Kidney epithelial cell (primary cell): ENCODE data around the gene WNT7A. TPM values are rescaled to one million over a fixed set of nuclear protein-coding genes. Genes with fewer than 3 reads are reported as not detected.

Source experiments
- DNase-seq: peaks from one replicate; pipeline ENCODE4 v3.0.0-alpha.2; 2010; ENCODE audit warnings: low read depth
- H3K27me3 ChIP-seq: 2 replicates; pipeline ENCODE4 v1.6.0; 2011; ENCODE audit warnings: low read length; ENCODE audit not compliant: control insufficient read depth, insufficient read depth
- H3K36me3 ChIP-seq: 2 replicates; pipeline ENCODE4 v1.5.1; 2011; ENCODE audit warnings: low read length; ENCODE audit not compliant: control insufficient read depth, insufficient read depth
- H3K4me3 ChIP-seq: 2 replicates; pipeline ENCODE4 v1.5.1; 2011; ENCODE audit warnings: low read depth, mild to moderate bottlenecking, control low read depth, low read length
- total RNA-seq: library from RNA; depleted of rRNA; stranded (reverse); fragments of >200 nt; gene quantifications from 2 replicates; pipeline ENCODE4 v1.2.3, GENCODE V29; 2015
- TF ChIP-seq, protein P1 (sequence below): IDR thresholded peaks from 2 replicates; pipeline ENCODE4 v1.5.1; 2011; ENCODE audit warnings: mild to moderate bottlenecking, moderate library complexity, low read length, control low read depth, inconsistent platforms; ENCODE audit not compliant: insufficient read depth, poor library complexity, severe bottlenecking

The WNT7A gene
- total RNA-seq, 1 donor from 2014 or later, result 14.4 TPM

DNA sequence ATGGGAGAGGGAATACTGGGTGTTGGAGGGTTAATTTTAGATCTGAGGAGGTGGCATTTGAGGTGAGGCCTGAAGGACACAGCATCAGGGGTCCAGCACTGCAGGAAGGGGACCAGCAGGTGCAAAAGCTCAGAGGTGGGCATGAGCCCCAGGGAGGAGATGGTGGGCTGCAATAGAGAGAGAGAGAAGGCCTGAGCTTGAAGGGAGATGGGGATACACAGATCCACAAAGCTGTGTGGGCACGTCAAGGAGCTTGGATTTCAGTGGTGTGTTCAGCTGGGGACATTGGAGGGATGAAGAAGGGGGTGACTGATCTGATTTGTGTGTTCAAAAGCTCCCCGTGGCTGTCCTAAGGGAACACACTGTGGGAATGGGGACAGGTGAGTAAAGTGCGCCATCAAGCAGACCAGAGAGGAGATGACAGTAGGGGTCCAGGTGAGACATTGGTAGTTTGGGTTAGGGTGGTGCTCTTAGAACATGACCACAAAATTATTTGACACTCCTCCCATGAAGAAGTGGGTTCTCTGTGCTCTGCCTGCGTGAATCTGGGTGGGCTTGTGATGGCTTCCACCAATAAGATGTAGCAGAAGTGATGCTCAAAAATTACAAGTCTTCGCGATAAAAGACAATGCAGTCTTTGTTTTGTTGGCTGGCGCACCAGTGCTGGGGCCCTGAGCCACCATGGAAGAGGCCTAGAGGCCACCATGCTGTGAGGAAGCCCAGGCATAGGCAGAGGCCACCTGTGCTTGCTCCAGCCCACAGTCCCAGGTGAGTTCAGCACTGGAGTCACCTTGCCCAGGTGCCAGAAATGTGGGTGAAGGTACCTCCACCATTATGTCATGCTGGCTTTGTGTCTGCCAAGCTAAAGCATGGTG lies 1.9 kb upstream of the WNT7A start:
- no peak overlapping the region for H3K4me3 ChIP-seq
- DNase-seq, result no peak
- H3K36me3 ChIP-seq, result no peaks in the 10 kb centered on the region
- H3K27me3 ChIP-seq, result peaks cover 42% of the 10 kb centered on the region
- TF ChIP-seq, protein P1, sequence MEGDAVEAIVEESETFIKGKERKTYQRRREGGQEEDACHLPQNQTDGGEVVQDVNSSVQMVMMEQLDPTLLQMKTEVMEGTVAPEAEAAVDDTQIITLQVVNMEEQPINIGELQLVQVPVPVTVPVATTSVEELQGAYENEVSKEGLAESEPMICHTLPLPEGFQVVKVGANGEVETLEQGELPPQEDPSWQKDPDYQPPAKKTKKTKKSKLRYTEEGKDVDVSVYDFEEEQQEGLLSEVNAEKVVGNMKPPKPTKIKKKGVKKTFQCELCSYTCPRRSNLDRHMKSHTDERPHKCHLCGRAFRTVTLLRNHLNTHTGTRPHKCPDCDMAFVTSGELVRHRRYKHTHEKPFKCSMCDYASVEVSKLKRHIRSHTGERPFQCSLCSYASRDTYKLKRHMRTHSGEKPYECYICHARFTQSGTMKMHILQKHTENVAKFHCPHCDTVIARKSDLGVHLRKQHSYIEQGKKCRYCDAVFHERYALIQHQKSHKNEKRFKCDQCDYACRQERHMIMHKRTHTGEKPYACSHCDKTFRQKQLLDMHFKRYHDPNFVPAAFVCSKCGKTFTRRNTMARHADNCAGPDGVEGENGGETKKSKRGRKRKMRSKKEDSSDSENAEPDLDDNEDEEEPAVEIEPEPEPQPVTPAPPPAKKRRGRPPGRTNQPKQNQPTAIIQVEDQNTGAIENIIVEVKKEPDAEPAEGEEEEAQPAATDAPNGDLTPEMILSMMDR, result no peak

DNA sequence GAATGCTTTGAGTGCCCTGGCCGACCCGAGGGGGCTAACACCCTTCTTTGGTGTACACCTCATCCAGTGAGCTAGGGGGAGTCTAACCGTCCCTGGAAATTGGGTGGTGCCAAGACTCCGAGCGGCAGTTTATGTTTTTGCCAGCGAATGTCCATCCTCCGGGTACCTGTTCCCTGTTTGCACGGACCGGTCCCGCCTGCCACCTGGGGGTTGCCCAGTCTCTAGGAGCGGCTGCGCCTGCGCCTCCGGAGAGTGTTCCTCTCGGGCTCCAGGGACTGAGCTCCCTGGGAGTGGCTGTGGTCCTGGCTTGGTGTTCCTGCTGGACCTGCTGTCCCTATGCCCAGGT lies 913 bp upstream of the WNT7A start:
- TF ChIP-seq, protein P1, result no peak
- no peak for DNase-seq
- H3K27me3 ChIP-seq, result peaks cover 39% of the 10 kb centered on the region
- no peaks in the 10 kb centered on the region for H3K36me3 ChIP-seq
- H3K4me3 ChIP-seq, result no peak overlapping the region

DNA sequence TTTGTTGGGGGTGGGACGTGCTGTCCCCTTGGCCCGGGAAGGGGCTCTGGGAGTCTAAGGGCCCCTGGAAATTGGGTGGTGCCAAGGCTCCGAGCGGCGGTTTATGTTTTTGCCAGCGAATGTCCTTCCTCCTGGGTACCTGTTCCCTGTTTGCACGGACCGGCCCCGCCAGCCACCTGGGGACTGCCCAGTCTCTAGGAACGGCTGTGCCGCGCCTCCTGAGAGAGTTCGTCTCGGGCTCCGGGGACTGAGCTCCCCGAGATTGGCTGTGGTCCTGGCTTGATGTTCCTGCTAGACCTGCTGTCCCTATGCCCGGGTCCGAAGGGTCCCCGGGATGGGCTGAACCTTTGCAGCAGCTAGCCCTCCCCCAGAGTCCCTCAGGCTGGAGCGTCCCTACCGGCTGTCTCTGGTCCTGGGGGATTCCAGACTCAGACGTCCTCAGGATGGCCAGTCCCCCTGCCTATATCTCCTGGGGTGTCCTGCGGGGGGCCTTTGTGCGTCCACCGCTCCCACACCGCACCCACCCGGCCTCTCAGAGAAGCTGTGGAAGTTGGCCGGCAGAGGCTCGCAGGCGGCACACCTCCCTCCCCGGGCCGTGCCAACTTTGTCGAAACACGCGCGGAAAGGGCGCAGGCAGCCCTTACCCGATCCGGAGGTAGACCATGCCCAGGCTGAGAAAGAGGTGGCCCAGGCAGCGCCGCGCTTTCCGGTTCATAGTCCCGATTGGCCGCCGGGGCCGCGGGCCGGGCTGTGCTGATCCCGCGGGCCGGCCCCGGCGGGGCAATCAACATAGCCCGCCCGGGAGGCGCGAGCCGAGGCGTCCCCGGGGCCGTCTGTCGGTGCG lies 547 bp downstream of the WNT7A start:
- H3K4me3 ChIP-seq, result peak overlapping the region; percentile 60
- TF ChIP-seq, protein P1, result no peak
- H3K27me3 ChIP-seq, result peaks cover 39% of the 10 kb centered on the region
- no peak for DNase-seq
- H3K36me3 ChIP-seq, result no peaks in the 10 kb centered on the region

DNA sequence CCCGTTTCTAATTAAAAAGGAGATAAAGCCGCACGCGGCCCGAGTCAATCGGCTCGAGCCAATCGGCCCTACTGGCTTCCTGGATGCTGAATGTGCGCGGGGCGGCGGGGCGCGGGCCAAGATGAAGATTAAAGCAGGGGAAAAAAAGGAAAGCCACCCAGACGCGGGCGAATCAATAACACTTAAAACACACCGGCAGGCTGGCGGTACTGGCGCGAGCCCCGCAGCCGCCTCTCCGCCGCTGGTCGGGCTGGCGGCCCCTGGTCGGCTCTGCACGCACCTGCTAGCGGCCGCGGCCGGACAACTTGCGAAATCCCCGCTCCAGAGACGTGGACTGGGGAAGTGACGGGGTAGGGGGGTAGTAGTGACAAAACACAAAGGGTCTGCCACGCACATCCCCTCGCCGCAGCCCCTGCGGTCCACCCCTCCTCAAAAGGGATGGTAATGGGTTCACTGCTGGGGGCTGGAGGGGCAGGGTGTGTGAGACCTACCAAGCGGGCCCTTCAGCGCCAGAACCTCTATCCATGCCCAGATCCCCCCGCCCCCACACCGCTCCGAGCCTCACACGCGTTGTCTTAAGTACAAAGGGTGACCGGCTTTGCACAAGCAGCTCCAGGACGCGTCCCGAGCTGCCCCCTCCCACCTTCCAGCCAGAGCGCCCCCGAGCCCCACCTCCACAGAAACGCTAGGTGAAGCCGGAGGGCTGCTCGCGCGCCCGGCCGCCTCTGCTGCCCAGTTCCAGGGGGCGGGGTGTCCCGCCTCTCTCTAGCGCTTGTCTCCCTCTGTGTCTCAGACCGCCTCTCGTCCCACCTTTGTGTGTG lies 1.4 kb downstream of the WNT7A start:
- Histone ChIP-seq H3K36me3 (no peaks in the 10 kb centered on the region), H3K4me3 (peak overlapping the region; percentile 60), H3K27me3 (peaks cover 39% of the 10 kb centered on the region)
- no peak for DNase-seq
- TF ChIP-seq, protein P1, result no peak

DNA sequence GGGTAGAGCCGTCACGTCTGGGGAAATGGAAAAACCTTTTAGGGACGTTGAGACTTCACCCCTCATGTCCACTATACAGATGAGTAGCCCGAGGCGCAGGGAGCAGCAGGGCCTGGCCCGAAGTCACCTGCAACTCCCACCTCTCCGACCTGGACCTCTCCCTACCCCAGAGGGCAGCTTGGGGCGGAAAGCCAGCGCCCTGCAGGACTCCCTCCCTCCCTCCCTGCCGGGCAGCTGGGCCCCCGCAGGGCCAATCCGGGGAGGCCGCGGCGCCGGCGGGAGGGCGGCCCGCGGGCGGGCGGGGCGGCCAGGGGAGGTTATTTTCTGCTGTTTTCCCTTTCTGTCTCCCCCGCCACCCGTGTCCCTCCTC lies 2.0 kb downstream of the WNT7A start:
- H3K4me3 ChIP-seq, result peak overlapping the region; percentile 60
- DNase-seq, result no peak
- TF ChIP-seq, protein P1, result no peak
- no peaks in the 10 kb centered on the region for H3K36me3 ChIP-seq
- H3K27me3 ChIP-seq, result peaks cover 39% of the 10 kb centered on the region
